IMR-90 (cell line): ENCODE data around the gene FBN1. TPM values are rescaled to one million over a fixed set of nuclear protein-coding genes. Genes with fewer than 3 reads are reported as not detected.
A peak's percentile ranks its signal among the peaks of the same experiment; 100 is the strongest.

Experiments used
- ATAC-seq: fragments of 200-7000 bp; cut with Tn5 transposase; 2 replicates; pipeline ENCODE4 v1.9.1; 2020; ENCODE audit warnings: low read depth, mild to moderate bottlenecking, moderate library complexity
- BruUV-seq: library from RNA; stranded (reverse); fragments of 400-500 nt; replicated peaks from 2 replicates; lab custom pipeline; 2021; lab: Mats Ljungman, UMichigan
- CTCF ChIA-PET: fragments of 300-600 bp; formaldehyde crosslinking; extraction: SDS; loops from one replicate; lab custom pipeline; 2021; ENCODE audit warnings: antibody characterized with exemption; lab: Yijun Ruan, JAX
- POLR2A ChIA-PET: fragments of 300-600 bp; sonication (Branson Sonifier 250); formaldehyde crosslinking; loops from one replicate; lab custom pipeline; 2022; ENCODE audit warnings: antibody characterized with exemption; ENCODE audit not compliant: unreplicated experiment; lab: Charles Lee
- DNase-seq: peaks from one replicate; pipeline ENCODE4 v3.0.0; 2013
- H2AFZ ChIP-seq: replicated peaks from 2 replicates; pipeline ENCODE3; 2013; ENCODE audit warnings: low read length, mild to moderate bottlenecking; ENCODE audit not compliant: poor library complexity
- H2AK5ac ChIP-seq: 2 replicates; pipeline ENCODE4 v1.6.1; 2013; ENCODE audit warnings: low read depth, low read length, inconsistent platforms
- H2AK9ac ChIP-seq: replicated peaks from 2 replicates; pipeline ENCODE3; 2013; ENCODE audit warnings: mild to moderate bottlenecking, low read depth, low read length, moderate library complexity; ENCODE audit not compliant: poor library complexity
- H2BK120ac ChIP-seq: 2 replicates; pipeline ENCODE4 v1.6.1; 2013; ENCODE audit warnings: low read depth, low read length, inconsistent platforms
- H2BK15ac ChIP-seq: 3 replicates; pipeline ENCODE4 v1.6.1; 2013; ENCODE audit warnings: low read depth, low read length, inconsistent platforms
- H2BK20ac ChIP-seq: 2 replicates; pipeline ENCODE4 v1.6.1; 2013; ENCODE audit warnings: low read depth, mild to moderate bottlenecking, inconsistent platforms, low read length, moderate library complexity
- H2BK5ac ChIP-seq: 2 replicates; pipeline ENCODE4 v1.6.1; 2013; ENCODE audit warnings: mild to moderate bottlenecking, low read depth, low read length, inconsistent platforms; ENCODE audit not compliant: poor library complexity, severe bottlenecking
- H3K14ac ChIP-seq: replicated peaks from 2 replicates; pipeline ENCODE4 v1.6.1; 2013; ENCODE audit warnings: low read depth, low read length, inconsistent platforms
- H3K18ac ChIP-seq: 2 replicates; pipeline ENCODE4 v1.6.1; 2013; ENCODE audit warnings: low read depth, low read length, control low read depth
- H3K23ac ChIP-seq: 2 replicates; pipeline ENCODE4 v1.6.1; 2013; ENCODE audit warnings: low read depth, low read length, inconsistent platforms
- H3K27ac ChIP-seq: 2 replicates; pipeline ENCODE4 v1.5.1; 2013; ENCODE audit warnings: mild to moderate bottlenecking, control low read depth, low read length; ENCODE audit not compliant: insufficient read depth
- H3K27me3 ChIP-seq: 2 replicates; pipeline ENCODE4 v1.6.1; 2013; ENCODE audit warnings: low read length; ENCODE audit not compliant: control insufficient read depth, insufficient read depth
- H3K36me3 ChIP-seq: 2 replicates; pipeline ENCODE4 v1.6.1; 2013; ENCODE audit warnings: low read length, mixed read lengths; ENCODE audit not compliant: control insufficient read depth, insufficient read depth
- H3K4ac ChIP-seq: 2 replicates; pipeline ENCODE4 v1.6.1; 2013; ENCODE audit warnings: low read depth, low read length, inconsistent platforms
- H3K4me1 ChIP-seq: 2 replicates; pipeline ENCODE4 v1.6.1; 2013; ENCODE audit warnings: low read length, mixed read lengths; ENCODE audit not compliant: control insufficient read depth, insufficient read depth
- H3K4me2 ChIP-seq: 2 replicates; pipeline ENCODE4 v1.6.1; 2013; ENCODE audit warnings: low read depth, mild to moderate bottlenecking, control low read depth, low read length, moderate library complexity
- H3K4me3 ChIP-seq: 2 replicates; pipeline ENCODE4 v1.5.1; 2013; ENCODE audit warnings: low read depth, mild to moderate bottlenecking, control low read depth, low read length, moderate library complexity; ENCODE audit not compliant: insufficient read depth
- H3K56ac ChIP-seq: 2 replicates; pipeline ENCODE4 v1.6.1; 2013; ENCODE audit warnings: low read length, inconsistent platforms; ENCODE audit not compliant: insufficient read depth; ENCODE audit errors: extremely low read depth
- H3K79me1 ChIP-seq, 2 experiments: 2 replicates each; pipeline ENCODE4 v1.6.1; 2013; ENCODE audit warnings: low read length in 2 of 2, inconsistent platforms in 1 of 2, low read depth in 1 of 2
- H3K9ac ChIP-seq: 2 replicates; pipeline ENCODE4 v1.6.1; 2013; ENCODE audit warnings: low read depth, low read length, control low read depth
- H3K9me1 ChIP-seq: 2 replicates; pipeline ENCODE4 v1.6.1; 2013; ENCODE audit warnings: low read length, inconsistent platforms; ENCODE audit not compliant: insufficient read depth
- H3K9me3 ChIP-seq: 2 replicates; pipeline ENCODE4 v1.6.1; 2013; ENCODE audit warnings: low read length; ENCODE audit not compliant: control insufficient read depth, insufficient read depth
- H4K20me1 ChIP-seq: 2 replicates; pipeline ENCODE4 v1.6.1; 2013; ENCODE audit warnings: low read length, inconsistent platforms; ENCODE audit not compliant: insufficient read depth
- H4K5ac ChIP-seq: 2 replicates; pipeline ENCODE4 v1.6.1; 2013; ENCODE audit warnings: mild to moderate bottlenecking, low read depth, low read length, control low read depth
- H4K8ac ChIP-seq, 2 experiments: 2 replicates each; pipeline ENCODE4 v1.6.1; 2013; ENCODE audit warnings: low read depth in 2 of 2, low read length in 2 of 2, control low read depth in 1 of 2, inconsistent platforms in 1 of 2
- H4K91ac ChIP-seq: 2 replicates; pipeline ENCODE4 v1.6.1; 2013; ENCODE audit warnings: low read depth, low read length, inconsistent platforms; ENCODE audit not compliant: insufficient read depth
- BHLHE40 ChIP-seq: fragments of 150-350 bp; IDR thresholded peaks from 2 replicates; pipeline ENCODE4 v1.6.1; 2016; ENCODE audit warnings: mild to moderate bottlenecking, low read depth, low read length
- CEBPB ChIP-seq: IDR thresholded peaks from 2 replicates; pipeline ENCODE4 v1.6.1; 2012; ENCODE audit warnings: low read depth, low read length, improper control_type of control experiment
- CHD1 ChIP-seq: IDR thresholded peaks from 2 replicates; pipeline ENCODE4 v1.6.1; 2012; ENCODE audit warnings: low read depth, low read length, improper control_type of control experiment
- FOS ChIP-seq: fragments of 150-350 bp; IDR thresholded peaks from 2 replicates; pipeline ENCODE4 v1.6.1; 2016; ENCODE audit warnings: low read depth, low read length
- MAZ ChIP-seq: IDR thresholded peaks from 2 replicates; pipeline ENCODE4 v1.6.1; 2012; ENCODE audit warnings: low read depth, mild to moderate bottlenecking, low read length, improper control_type of control experiment, moderate library complexity, borderline replicate concordance
- MXI1 ChIP-seq: IDR thresholded peaks from 2 replicates; pipeline ENCODE4 v1.6.1; 2012; ENCODE audit warnings: low read depth, mild to moderate bottlenecking, low read length, moderate library complexity, borderline replicate concordance
- RAD21 ChIP-seq: IDR thresholded peaks from 2 replicates; pipeline ENCODE4 v1.6.1; 2012; ENCODE audit warnings: low read length, improper control_type of control experiment
- SMC3 ChIP-seq: fragments of 150-350 bp; IDR thresholded peaks from 2 replicates; pipeline ENCODE4 v1.6.1; 2016; ENCODE audit warnings: low read depth, mild to moderate bottlenecking, antibody characterized with exemption, low read length, moderate library complexity
- USF2 ChIP-seq: fragments of 150-350 bp; IDR thresholded peaks from 2 replicates; pipeline ENCODE4 v1.6.1; 2017; ENCODE audit warnings: mild to moderate bottlenecking, antibody characterized with exemption, low read length, low read depth
- WGBS, 2 experiments: methylation state at CpG; one replicate each; pipeline versions ENCODE4 v1.1.5 to v1.1.7; 2013; ENCODE audit warnings: missing lambda C conversion rate in 2 of 2; ENCODE audit not compliant: insufficient read length in 1 of 2; ENCODE audit errors: extremely low coverage in 2 of 2; 5-methylcytosine and 5-hydroxymethylcytosine counted together
- dilution Hi-C: fragments of 300-500 bp; cut with HindIII; formaldehyde crosslinking; loops from one replicate; pipeline ENCODE4 v1.14.3; 2018; ENCODE audit warnings: low sequenced_read_pairs; ENCODE audit not compliant: unreplicated experiment
- in situ Hi-C: fragments of 300-500 bp; cut with MboI; formaldehyde crosslinking; loops from 3 replicates; pipeline ENCODE4 v1.14.3; 2019; ENCODE audit warnings: low sequenced_read_pairs, inconsistent platforms, mixed read lengths
- intact Hi-C: fragments of 100-400 bp; cut with micrococcal nuclease; formaldehyde crosslinking; loops from 2 replicates; pipeline ENCODE4 v1.10.0; 2022
- polyA plus RNA-seq, 3 experiments: library from polyadenylated mRNA; depleted of rRNA; stranded (reverse); fragments of >200 nt; gene quantifications; 2 replicates each; pipeline ENCODE4 v1.2.3, GENCODE V29; 2012; ENCODE audit warnings: low replicate concordance in 1 of 3
- total RNA-seq: library from RNA; depleted of rRNA; stranded (reverse); fragments of >200 nt; gene quantifications from 2 replicates; pipeline ENCODE4 v1.2.3, GENCODE V29; 2012

Gene FBN1
- total and polyA plus RNA-seq, 2 of the 4 experiments (the other 2 are of a cell fraction) = 134 to 283 TPM

GRCh38 chr15:48427960-48428547, 217.5 kb downstream of the FBN1 start:
- peak overlapping the region; percentile 91 for H3K14ac ChIP-seq
- H3K27me3 ChIP-seq = no peaks in the 10 kb centered on the region
- dilution Hi-C loops (no loop called here), in situ Hi-C loops (no loop called here), intact Hi-C loops (loop anchor here (10.0 kb wide), 1 partner anchor 217 kb away; the partner anchor contains the start of gene FBN1)
- no peak for TF ChIP-seq MAZ
- TF ChIP-seq RAD21 = no peak
- TF ChIP-seq FOS = no peak
- TF ChIP-seq USF2 = no peak
- no peak for TF ChIP-seq MXI1
- TF ChIP-seq CEBPB = no peak
- no peak for TF ChIP-seq SMC3
- no peak for TF ChIP-seq BHLHE40
- TF ChIP-seq CHD1 = no peak
- H2BK15ac ChIP-seq = peak overlapping the region; percentile 69
- no peak overlapping the region for H3K4me3 ChIP-seq
- H2BK120ac ChIP-seq = peak overlapping the region; percentile 93
- H4K5ac ChIP-seq = peak overlapping the region; percentile 65
- peak overlapping the region; percentile 28; the same call in 1 of the 2 replicates for H3K4me2 ChIP-seq
- H3K4ac ChIP-seq = peak overlapping the region; percentile 92
- DNase-seq (peak; percentile 81), ATAC-seq (peak; percentile 92)
- POLR2A ChIA-PET = no interaction called here
- H3K4me1 ChIP-seq = peaks cover 15% of the 10 kb centered on the region
- no CpG with 5 or more reads among the region's 8 CpGs for WGBS, 2 experiments
- peaks cover 58% of the 10 kb centered on the region for H3K36me3 ChIP-seq
- H3K9me3 ChIP-seq = no peaks in the 10 kb centered on the region
- H3K27ac ChIP-seq = peak overlapping the region; percentile 97
- H2AFZ ChIP-seq = peak overlapping the region; percentile 66
- peak overlapping the region; percentile 46 to 94 for H4K8ac ChIP-seq
- peak overlapping the region; percentile 91 for H2BK20ac ChIP-seq
- peak overlapping the region; percentile 90 for H2AK5ac ChIP-seq
- H3K18ac ChIP-seq = peak overlapping the region; percentile 85
- H3K23ac ChIP-seq = peak overlapping the region; percentile 92
- CTCF ChIA-PET = interaction anchor here (0.7 to 2.8 kb wide), 3 partner anchors 11 to 463 kb away, joined by 3 to 11 read pairs (median 4); no protein-coding TSS in a partner anchor
- H2BK5ac ChIP-seq = peak overlapping the region; percentile 89
- peak overlapping the region; percentile 58; the same call in 1 of the 2 replicates for H3K56ac ChIP-seq
- no peak overlapping the region for H3K9ac ChIP-seq
- BruUV-seq = no TSS peak
- H2AK9ac ChIP-seq = no peak overlapping the region
- peaks cover 18 to 48% of the 10 kb centered on the region in 2 experiments for H3K79me1 ChIP-seq
- no peaks in the 10 kb centered on the region for H4K20me1 ChIP-seq
- H3K9me1 ChIP-seq = peaks cover 16% of the 10 kb centered on the region
- peak overlapping the region; percentile 95 for H4K91ac ChIP-seq
